Tibial nerve (tissue), 4 donors: ENCODE data around the gene ZNF548. TPM values are rescaled to one million over a fixed set of nuclear protein-coding genes. Genes with fewer than 3 reads are reported as not detected.

Experiments
- DNase-seq, 2 donors: peaks; one replicate each; pipeline ENCODE4 v3.0.0-alpha.2; 2019; ENCODE audit warnings: low spot score in 2 of 2
- H3K27ac ChIP-seq, 4 donors: fragments of 200-600 bp; sonication (generic) in 3 of 4; one replicate each; pipeline ENCODE4 v1.5.1; 2017 to 2019; ENCODE audit warnings: mild to moderate bottlenecking in 1 of 4
- H3K27me3 ChIP-seq, 2 donors: fragments of 200-600 bp; sonication (generic) in 1 of 2; one replicate each; pipeline versions ENCODE4 v1.5.1 to v1.6.0; 2017 to 2019
- H3K36me3 ChIP-seq, 3 donors: fragments of 200-600 bp; sonication (generic); one replicate each; pipeline ENCODE4 v1.5.1; 2018 to 2019
- H3K4me1 ChIP-seq, 4 donors: fragments of 200-600 bp; sonication (generic) in 3 of 4; one replicate each; pipeline ENCODE4 v1.5.1; 2017 to 2019
- H3K4me3 ChIP-seq, 4 donors: fragments of 200-600 bp; sonication (generic) in 3 of 4; one replicate each; pipeline ENCODE4 v1.5.1; 2017 to 2019; ENCODE audit warnings: mild to moderate bottlenecking in 1 of 4, moderate library complexity in 1 of 4
- H3K9me3 ChIP-seq, 4 donors: fragments of 200-600 bp; sonication (generic) in 3 of 4; one replicate each; pipeline ENCODE4 v1.5.1; 2017 to 2019
- CTCF ChIP-seq, 5 experiments: fragments of 200-600 bp in 3 of 5; fragments of 450-650 bp in 2 of 5; sonication (generic) in 3 of 5; IDR thresholded peaks; one replicate each; pipeline ENCODE4 v1.5.1; 2016 to 2019; ENCODE audit warnings: antibody characterized with exemption in 5 of 5, mild to moderate bottlenecking in 3 of 5, moderate library complexity in 2 of 5
- EP300 ChIP-seq, 2 donors: sonication (generic); formaldehyde crosslinking; IDR thresholded peaks; one replicate each; pipeline ENCODE4 v1.6.1; 2017; ENCODE audit warnings: antibody characterized with exemption in 2 of 2, mild to moderate bottlenecking in 1 of 2
- POLR2A ChIP-seq, 2 donors: fragments of 450-650 bp; IDR thresholded peaks; one replicate each; pipeline ENCODE4 v1.6.1; 2017; ENCODE audit warnings: antibody characterized with exemption in 2 of 2, mild to moderate bottlenecking in 2 of 2, moderate library complexity in 2 of 2
- WGBS, 2 donors: methylation state at CpG; one replicate each; pipeline ENCODE4 v1.1.5; 2018; 5-methylcytosine and 5-hydroxymethylcytosine counted together
- total RNA-seq, 4 donors: library from RNA; depleted of rRNA; stranded (reverse); fragments of >200 nt; gene quantifications; one replicate each; pipeline ENCODE4 v1.1.0, GENCODE V29; 2016

The ZNF548 gene
- total RNA-seq, 4 donors from 2014 or later, result 19.8 to 40.0 (median 31.2) TPM

- Histone ChIP-seq H3K9me3 (peaks cover 0 to 49% (median 0%) of the 10 kb centered on the region in 4 donors), H3K4me3 (peak within 1 kb of the TSS; percentile 77 to 94 (median 87)), H3K27ac (peak within 1 kb of the TSS in 3 of 4 donors; percentile 59 to 84 (median 64)), H3K27me3 (no peaks in the 10 kb centered on the region), H3K4me1 (peaks cover 0 to 19% (median 8%) of the 10 kb centered on the region in 4 donors), H3K36me3 (peaks cover 0 to 40% (median 15%) of the 10 kb centered on the region in 3 donors)
- DNase-seq, result peak; percentile 82 to 92
- TF ChIP-seq CTCF (IDR thresholded peaks at IDR 0.05) (no peak), POLR2A (IDR thresholded peaks at IDR 0.05) (peak in 1 of 2 donors; percentile 20), EP300 (IDR thresholded peaks at IDR 0.05) (peak; percentile 59 to 77)
- WGBS, 2 donors, result 0 to 1% methylated on average over 40 to 52 of the region's 55 CpGs
Measured at GRCh38 chr19:57410877-57411671, 21.4 kb downstream of the ZNF548 start, which contains the start of gene ZNF17. Gene ZNF17, plus strand, starts transcription at chr19:57411161. Its CDS starts 2,455 bp downstream, at chr19:57413616.

GRCh38 chr19:57419439-57419838 is 29.8 kb downstream of the ZNF548 start:
- 92 to 100% methylated on average over 4 of the region's 4 CpGs for WGBS, 2 donors
- Histone ChIP-seq H3K9me3 (peaks cover 17 to 100% (median 47%) of the 10 kb centered on the region in 4 donors), H3K4me3 (no peak overlapping the region), H3K27ac (no peak overlapping the region), H3K4me1 (no peaks in the 10 kb centered on the region), H3K27me3 (no peaks in the 10 kb centered on the region), H3K36me3 (peaks cover 21 to 97% (median 48%) of the 10 kb centered on the region in 3 donors)
- no peak for DNase-seq
- no peak for TF ChIP-seq CTCF (IDR thresholded peaks at IDR 0.05)
- no peak for TF ChIP-seq POLR2A (IDR thresholded peaks at IDR 0.05)
- TF ChIP-seq EP300 (IDR thresholded peaks at IDR 0.05), result no peak

GRCh38 chr19:57421037-57421436 is 31.4 kb downstream of the ZNF548 start:
- H3K9me3 ChIP-seq, result peaks cover 17 to 100% (median 51%) of the 10 kb centered on the region in 4 donors
- no peaks in the 10 kb centered on the region for H3K4me1 ChIP-seq
- no peak for DNase-seq
- H3K27ac ChIP-seq, result no peak overlapping the region
- peaks cover 21 to 82% (median 41%) of the 10 kb centered on the region in 3 donors for H3K36me3 ChIP-seq
- 95 to 99% methylated on average over 3 of the region's 3 CpGs for WGBS, 2 donors
- no peak for TF ChIP-seq CTCF (IDR thresholded peaks at IDR 0.05)
- TF ChIP-seq EP300 (IDR thresholded peaks at IDR 0.05), result no peak
- TF ChIP-seq POLR2A (IDR thresholded peaks at IDR 0.05), result no peak
- no peaks in the 10 kb centered on the region for H3K27me3 ChIP-seq
- no peak overlapping the region for H3K4me3 ChIP-seq

- H3K36me3 ChIP-seq, result peaks cover 0 to 19% (median 0%) of the 10 kb centered on the region in 3 donors
- peaks cover 0 to 17% (median 0%) of the 10 kb centered on the region in 4 donors for H3K9me3 ChIP-seq
- DNase-seq, result no peak
- no peaks in the 10 kb centered on the region for H3K27me3 ChIP-seq
- peak overlapping the region; percentile 64 to 80 (median 70) for H3K4me3 ChIP-seq
- TF ChIP-seq CTCF (IDR thresholded peaks at IDR 0.05) (no peak), EP300 (IDR thresholded peaks at IDR 0.05) (no peak), POLR2A (IDR thresholded peaks at IDR 0.05) (no peak)
- WGBS, 2 donors, result 30% methylated on average over 15 of the region's 15 CpGs
- H3K4me1 ChIP-seq, result peaks cover 0 to 27% (median 11%) of the 10 kb centered on the region in 4 donors
- H3K27ac ChIP-seq, result peak overlapping the region in 1 of 4 donors; percentile 75
Measured at GRCh38 chr19:57434386-57435061, 44.9 kb downstream of the ZNF548 start.
